ENCODE data around the gene RNU5B-1. TPM values are rescaled to one million over a fixed set of nuclear protein-coding genes. Genes with fewer than 3 reads are reported as not detected.
"Not testable (repeated sequence)": the region's sequence is repeated elsewhere in the genome, so short reads cannot be mapped to it uniquely, and the experiment has no call there.

Gene RNU5B-1
- not detected for total RNA-seq

DNA sequence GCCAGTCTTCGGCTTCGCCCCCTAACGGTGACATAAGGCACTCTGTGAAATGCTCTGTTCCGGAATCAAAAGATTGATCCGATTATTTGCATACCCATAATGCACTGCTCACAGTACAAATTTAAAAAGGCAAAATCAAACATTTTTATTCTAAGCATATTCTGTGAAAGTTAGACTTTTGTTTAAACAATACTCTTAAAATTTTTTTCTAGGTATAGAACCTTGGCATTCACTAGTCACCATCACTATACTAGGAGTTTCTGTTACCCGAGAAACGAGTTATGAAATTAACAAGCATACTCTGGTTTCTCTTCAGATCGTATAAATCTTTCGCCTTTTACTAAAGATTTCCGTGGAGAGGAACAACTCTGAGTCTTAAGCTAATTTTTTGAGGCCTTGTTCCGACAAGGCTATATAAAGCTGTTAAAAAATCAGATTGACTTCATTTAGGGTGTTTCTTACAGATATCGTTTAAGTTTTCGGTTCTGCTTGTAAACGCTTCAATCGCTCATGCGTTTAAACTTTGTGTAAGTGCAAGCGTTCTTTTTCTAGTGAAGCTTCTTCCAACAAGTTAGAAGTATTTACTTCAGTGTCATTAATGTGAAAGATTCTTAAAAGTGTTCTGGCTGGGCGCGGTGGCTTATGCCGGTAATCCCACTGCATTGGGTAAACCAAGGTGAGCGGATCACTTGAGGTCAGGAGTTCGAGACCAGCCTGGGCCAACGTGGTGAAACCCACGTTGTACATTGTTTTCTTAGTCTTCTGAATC lies at the start of gene RNU5B-1:
RNU5B-1 (plus strand) TSS at position 297 of the 769 bp plus-strand sequence.
- Mint-ChIP-seq H3K4me3 (peak within 1 kb of the TSS; percentile 93), H3K9me3 (no peaks in the 10 kb centered on the region), H3K36me3 (peaks cover 3% of the 10 kb centered on the region), H3K27me3 (peaks cover 2% of the 10 kb centered on the region), H3K4me1 (ENCODE audit: low read depth) (peaks cover 16% of the 10 kb centered on the region), H3K27ac (peak within 1 kb of the TSS; percentile 97)
- ChIA-PET POLR2A (interaction anchor here (0.7 to 2.7 kb wide), 38 partner anchors 9 to 1084 kb away, joined by 3 to 68 read pairs (median 4); partner anchors contain the start of genes CLPX, DENND4A, DPP8 and HACD3), CTCF (interaction anchor here (0.6 to 1.9 kb wide), 9 partner anchors 10 to 271 kb away, joined by 3 to 15 read pairs (median 4); partner anchors contain the start of genes CLPX and PARP16)
- peak; percentile 85 for DNase-seq
- intact Hi-C loops (cut with micrococcal nuclease): loop anchor here (1.0 to 2.0 kb wide), 4 partner anchors 8 to 272 kb away; partner anchors contain the start of genes CLPX, DPP8 and RNU5A-1

DNA sequence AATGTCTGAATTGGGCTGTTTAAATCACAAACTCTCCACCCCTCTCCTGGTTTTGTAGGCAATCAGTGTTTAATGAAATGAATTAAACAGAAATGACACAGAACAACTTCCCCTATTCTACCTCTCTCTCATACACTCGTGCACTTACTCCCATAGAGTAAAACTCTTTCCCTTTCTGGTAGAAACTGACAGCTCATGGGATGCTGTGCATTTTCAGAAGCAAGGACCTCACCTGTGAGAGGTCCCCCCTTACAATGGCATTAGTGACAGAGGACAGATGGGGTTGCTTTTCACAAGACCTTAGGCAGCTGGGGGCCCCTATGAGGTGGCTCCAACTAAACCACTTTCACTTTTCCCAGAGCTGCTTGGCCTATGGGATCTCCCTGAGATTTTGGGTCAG lies 49.7 kb upstream of the RNU5B-1 start:
- H3K9me3 Mint-ChIP-seq: no peaks in the 10 kb centered on the region
- no peak overlapping the region for H3K4me3 Mint-ChIP-seq
- DNase-seq: no peak
- H3K27me3 Mint-ChIP-seq: no peaks in the 10 kb centered on the region
- peaks cover 9% of the 10 kb centered on the region for H3K4me1 Mint-ChIP-seq (ENCODE audit: low read depth)
- H3K36me3 Mint-ChIP-seq: peaks cover 18% of the 10 kb centered on the region
- intact Hi-C loops (cut with micrococcal nuclease): no loop called here
- ChIA-PET CTCF (no interaction called here), POLR2A (no interaction called here)
- no peak overlapping the region for H3K27ac Mint-ChIP-seq

DNA sequence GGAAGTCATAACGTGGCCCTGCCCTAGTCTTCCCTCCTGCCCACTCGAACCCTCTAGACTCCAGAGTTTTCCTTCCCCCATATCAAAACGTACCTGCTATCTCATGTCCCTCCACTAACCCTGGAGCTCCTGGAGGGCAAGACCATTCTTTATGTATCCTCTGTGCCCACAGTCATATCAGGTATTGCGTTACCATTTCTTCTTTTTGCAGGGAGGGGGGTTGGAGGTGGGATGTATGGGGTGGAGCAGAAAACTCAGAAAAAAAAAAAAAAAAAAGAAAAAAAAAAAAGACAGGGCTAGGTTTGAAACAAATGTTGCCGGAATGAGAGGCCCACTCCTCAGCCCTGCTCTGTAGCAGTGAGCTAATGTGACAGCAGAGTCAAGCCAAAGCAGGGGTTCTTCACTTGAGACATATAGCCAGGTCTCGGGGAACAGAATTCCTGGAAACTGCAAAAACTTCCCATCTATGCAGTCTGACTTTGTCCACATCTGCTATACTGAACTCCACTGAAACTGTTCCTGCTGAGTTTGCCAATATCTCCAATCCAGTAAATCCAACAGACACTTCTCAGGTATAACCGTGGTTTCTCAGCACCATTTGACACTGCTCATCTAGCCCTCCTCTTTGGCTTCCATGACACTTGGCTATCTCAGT lies 48.9 kb upstream of the RNU5B-1 start:
- H3K27ac Mint-ChIP-seq: no peak overlapping the region
- H3K9me3 Mint-ChIP-seq: no peaks in the 10 kb centered on the region
- CTCF ChIA-PET: no interaction called here
- peaks cover 20% of the 10 kb centered on the region for H3K36me3 Mint-ChIP-seq
- H3K4me3 Mint-ChIP-seq: no peak overlapping the region
- no peak for DNase-seq
- intact Hi-C loops (cut with micrococcal nuclease): no loop called here
- POLR2A ChIA-PET: no interaction called here
- no peaks in the 10 kb centered on the region for H3K27me3 Mint-ChIP-seq
- peaks cover under 1% of the 10 kb centered on the region for H3K4me1 Mint-ChIP-seq (ENCODE audit: low read depth)

DNA sequence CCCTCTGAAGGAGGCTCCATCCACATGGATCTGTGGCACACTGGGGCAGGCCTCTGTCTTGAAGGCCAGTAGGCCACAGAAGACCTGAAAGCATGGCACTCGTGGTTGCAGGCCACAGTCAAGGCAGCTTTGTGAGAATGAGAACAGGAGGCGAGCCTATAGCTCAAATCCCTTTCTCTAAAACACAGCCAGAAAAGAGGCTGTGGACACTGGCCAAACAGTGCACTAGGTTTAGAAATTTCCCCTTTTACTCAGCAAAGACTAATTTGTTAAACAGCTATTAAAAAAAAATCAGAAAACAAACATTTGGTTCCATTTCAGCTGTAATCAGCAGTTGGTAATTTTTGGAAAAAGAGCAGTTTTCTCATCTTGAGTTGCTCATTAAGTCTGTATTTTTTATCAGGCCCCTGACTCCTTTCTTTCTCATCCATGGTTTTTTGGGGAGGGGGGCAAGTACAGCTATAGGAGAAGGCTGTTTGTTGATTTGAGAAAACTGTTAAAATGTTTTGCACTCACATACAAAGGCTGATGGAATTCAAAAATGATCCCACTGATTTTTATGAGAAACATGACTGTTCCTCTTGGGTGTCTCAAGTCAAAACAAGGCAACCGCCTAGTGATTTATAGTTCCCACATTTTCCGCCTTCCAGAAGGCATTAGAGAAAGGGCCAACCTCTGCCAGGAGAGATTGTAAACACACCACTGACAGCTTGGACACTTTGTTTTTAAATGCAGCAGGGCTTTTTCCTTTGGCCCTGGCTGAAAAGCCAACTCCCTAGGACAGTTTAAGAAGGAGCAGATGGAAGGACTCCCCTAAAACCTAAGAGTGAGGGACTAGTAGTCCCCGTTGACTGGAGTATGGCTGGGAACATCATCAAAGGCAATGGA lies 45.9 kb upstream of the RNU5B-1 start:
- POLR2A ChIA-PET: no interaction called here
- no peak overlapping the region for H3K4me3 Mint-ChIP-seq
- no peaks in the 10 kb centered on the region for H3K9me3 Mint-ChIP-seq
- no peak for DNase-seq
- H3K36me3 Mint-ChIP-seq: peaks cover 26% of the 10 kb centered on the region
- no peak overlapping the region for H3K27ac Mint-ChIP-seq
- no peaks in the 10 kb centered on the region for H3K27me3 Mint-ChIP-seq
- CTCF ChIA-PET: interaction anchor here (1.0 kb wide), 1 partner anchor 46 kb away, joined by 5 read pairs; no protein-coding TSS in a partner anchor
- intact Hi-C loops (cut with micrococcal nuclease): no loop called here
- H3K4me1 Mint-ChIP-seq (ENCODE audit: low read depth): no peaks in the 10 kb centered on the region

DNA sequence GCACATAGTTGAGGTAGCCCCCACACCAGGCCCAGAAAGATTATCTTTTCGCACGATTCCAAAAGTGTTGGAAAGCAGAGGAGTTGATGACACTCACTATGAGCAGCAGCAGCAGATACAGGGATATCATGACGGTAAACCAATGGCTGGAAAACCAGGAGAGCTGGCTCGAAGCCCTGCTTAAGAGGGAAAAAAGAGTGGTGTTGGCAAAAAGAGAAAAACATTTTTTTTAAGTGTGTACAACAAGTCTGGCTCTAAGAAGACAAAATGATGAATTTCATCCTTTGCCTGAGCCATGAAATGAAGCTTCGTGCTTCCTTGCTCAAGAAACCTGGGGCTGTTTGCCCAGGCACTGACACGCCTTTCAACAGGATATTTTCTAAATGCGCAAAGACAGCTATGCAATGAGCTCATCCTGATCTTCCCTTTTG lies 45.1 kb upstream of the RNU5B-1 start:
- no peaks in the 10 kb centered on the region for H3K9me3 Mint-ChIP-seq
- no peaks in the 10 kb centered on the region for H3K4me1 Mint-ChIP-seq (ENCODE audit: low read depth)
- no peak for DNase-seq
- no peaks in the 10 kb centered on the region for H3K27me3 Mint-ChIP-seq
- CTCF ChIA-PET: no interaction called here
- POLR2A ChIA-PET: no interaction called here
- peaks cover 26% of the 10 kb centered on the region for H3K36me3 Mint-ChIP-seq
- intact Hi-C loops (cut with micrococcal nuclease): no loop called here
- H3K27ac Mint-ChIP-seq: no peak overlapping the region
- H3K4me3 Mint-ChIP-seq: no peak overlapping the region

DNA sequence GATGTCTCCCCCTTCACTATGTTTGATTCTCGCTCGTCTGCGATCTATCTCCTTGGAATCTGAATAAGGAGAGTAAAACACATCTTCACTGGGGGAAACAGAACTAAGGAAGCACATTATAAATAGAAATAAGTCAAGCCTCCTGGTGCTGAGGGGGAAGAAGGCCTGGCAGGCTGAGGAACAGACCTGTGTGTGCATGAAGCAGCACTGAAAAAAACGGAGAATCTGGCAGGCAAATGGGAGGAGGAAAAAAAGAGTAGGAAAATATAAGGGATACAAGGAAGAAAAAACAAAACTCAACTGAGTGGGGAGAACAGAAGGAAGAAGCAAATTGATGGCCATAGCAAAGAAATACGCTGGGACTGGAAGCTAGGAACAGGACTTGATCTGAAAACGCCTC lies 43.5 kb upstream of the RNU5B-1 start:
- no peaks in the 10 kb centered on the region for H3K4me1 Mint-ChIP-seq (ENCODE audit: low read depth)
- ChIA-PET CTCF (no interaction called here), POLR2A (no interaction called here)
- no peaks in the 10 kb centered on the region for H3K9me3 Mint-ChIP-seq
- H3K27me3 Mint-ChIP-seq: no peaks in the 10 kb centered on the region
- no peak overlapping the region for H3K4me3 Mint-ChIP-seq
- DNase-seq: no peak
- H3K36me3 Mint-ChIP-seq: peaks cover 26% of the 10 kb centered on the region
- intact Hi-C loops (cut with micrococcal nuclease): no loop called here
- no peak overlapping the region for H3K27ac Mint-ChIP-seq

DNA sequence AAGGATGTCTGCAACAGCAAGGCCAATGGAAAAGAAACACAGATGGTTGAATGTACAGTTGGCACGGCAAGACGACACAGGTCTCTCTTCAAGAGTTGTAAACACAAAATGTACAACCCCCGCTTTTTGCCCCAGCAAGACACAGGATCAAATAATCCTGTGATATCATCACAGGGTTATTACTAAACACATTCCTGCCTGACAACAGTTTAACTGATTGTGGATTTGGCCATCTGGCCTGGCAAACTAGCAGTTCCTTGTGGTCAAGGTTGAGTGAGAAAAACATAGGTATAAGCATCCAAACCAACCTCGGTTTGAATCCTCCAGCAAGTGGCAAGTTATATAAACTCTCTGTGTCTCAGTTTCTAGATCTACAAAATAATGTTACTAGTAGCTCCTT lies 41.2 kb upstream of the RNU5B-1 start:
- ChIA-PET POLR2A (no interaction called here), CTCF (no interaction called here)
- no peak overlapping the region for H3K4me3 Mint-ChIP-seq
- H3K9me3 Mint-ChIP-seq: no peaks in the 10 kb centered on the region
- no peak overlapping the region for H3K27ac Mint-ChIP-seq
- DNase-seq: no peak
- H3K4me1 Mint-ChIP-seq (ENCODE audit: low read depth): no peaks in the 10 kb centered on the region
- H3K36me3 Mint-ChIP-seq: peaks cover 25% of the 10 kb centered on the region
- intact Hi-C loops (cut with micrococcal nuclease): no loop called here
- H3K27me3 Mint-ChIP-seq: no peaks in the 10 kb centered on the region

DNA sequence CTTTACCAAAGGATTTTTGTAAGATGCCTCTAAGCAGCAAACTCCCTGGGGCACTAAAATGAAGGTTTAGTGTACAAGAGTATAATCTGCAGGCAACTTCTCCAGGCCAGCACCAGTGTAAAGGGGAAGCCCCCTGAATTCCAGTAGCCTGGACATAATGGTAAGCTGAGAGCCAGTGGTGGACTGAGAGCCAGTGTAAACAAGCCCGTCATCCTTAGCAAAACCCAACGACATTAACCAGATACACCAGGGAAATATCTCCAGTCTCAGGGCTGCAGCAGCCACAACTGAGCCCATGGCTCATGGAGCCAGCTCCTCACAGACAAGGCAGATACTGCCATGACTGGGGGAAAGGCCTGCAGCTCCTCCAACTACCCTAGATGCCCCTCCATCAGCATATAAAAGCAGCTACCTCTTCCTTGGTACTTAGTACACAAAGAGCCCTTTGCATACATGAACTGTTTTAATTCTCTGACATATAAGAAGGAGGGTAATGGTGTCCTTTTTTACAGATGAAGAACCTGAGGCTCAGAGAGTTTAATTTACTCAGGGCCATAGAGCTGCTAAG lies 39.5 kb upstream of the RNU5B-1 start:
- no peak for DNase-seq
- H3K27ac Mint-ChIP-seq: no peak overlapping the region
- H3K4me1 Mint-ChIP-seq (ENCODE audit: low read depth): no peaks in the 10 kb centered on the region
- no peaks in the 10 kb centered on the region for H3K9me3 Mint-ChIP-seq
- POLR2A ChIA-PET: no interaction called here
- H3K36me3 Mint-ChIP-seq: peaks cover 18% of the 10 kb centered on the region
- CTCF ChIA-PET: interaction anchor here (1.7 kb wide), 1 partner anchor 54 kb away, joined by 4 read pairs; the partner anchor contains the start of gene CILP
- H3K27me3 Mint-ChIP-seq: no peaks in the 10 kb centered on the region
- intact Hi-C loops (cut with micrococcal nuclease): no loop called here
- no peak overlapping the region for H3K4me3 Mint-ChIP-seq

DNA sequence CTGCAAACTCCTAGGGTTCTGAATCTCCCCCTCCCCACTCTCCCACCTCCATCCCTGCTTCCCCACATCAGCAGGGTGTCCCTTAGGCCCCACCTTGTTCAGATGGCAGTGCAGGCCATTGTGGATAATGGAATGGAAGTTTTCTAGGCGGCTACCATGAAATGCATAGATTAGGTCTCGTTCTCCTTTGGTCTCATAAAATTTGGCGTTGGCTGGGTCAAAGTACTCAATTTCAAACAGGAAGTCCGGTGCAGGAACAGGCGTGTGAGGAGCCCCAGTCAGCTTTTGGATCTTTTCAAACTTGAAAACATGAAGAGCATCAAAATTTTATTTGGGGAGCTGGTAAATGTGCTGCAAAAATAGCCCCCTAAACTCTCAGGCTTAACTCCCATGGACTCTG lies 38.0 kb upstream of the RNU5B-1 start:
- Mint-ChIP-seq H3K27ac (no peak overlapping the region), H3K27me3 (no peaks in the 10 kb centered on the region), H3K9me3 (no peaks in the 10 kb centered on the region), H3K4me3 (no peak overlapping the region), H3K4me1 (ENCODE audit: low read depth) (no peaks in the 10 kb centered on the region), H3K36me3 (peaks cover 19% of the 10 kb centered on the region)
- intact Hi-C loops (cut with micrococcal nuclease): no loop called here
- no peak for DNase-seq
- CTCF ChIA-PET: no interaction called here
- POLR2A ChIA-PET: no interaction called here

DNA sequence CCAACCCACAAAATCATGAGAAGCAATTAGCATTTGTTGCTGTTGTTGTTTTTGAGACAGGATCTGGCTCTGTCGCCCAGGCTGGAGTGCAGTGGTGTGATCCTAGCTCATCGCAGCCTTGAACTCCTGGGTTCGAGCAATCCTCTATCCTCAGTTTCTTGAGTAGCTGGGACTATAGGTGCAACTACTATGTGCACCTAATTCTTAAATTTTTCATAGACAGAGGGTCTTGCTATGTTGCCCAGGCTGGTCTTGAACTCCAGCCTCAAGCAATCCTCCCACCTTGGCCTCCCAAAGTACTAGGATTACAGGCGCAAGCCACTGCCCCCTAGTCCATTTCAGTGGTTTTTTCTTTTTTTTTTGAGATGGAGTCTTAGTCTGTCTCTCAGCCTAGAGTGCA lies 36.1 kb upstream of the RNU5B-1 start:
- CTCF ChIA-PET: interaction anchor here (1.4 kb wide), 1 partner anchor 57 kb away, joined by 3 read pairs; no protein-coding TSS in a partner anchor
- Mint-ChIP-seq H3K9me3 (no peaks in the 10 kb centered on the region), H3K4me1 (ENCODE audit: low read depth) (no peaks in the 10 kb centered on the region), H3K27ac (no peak overlapping the region), H3K27me3 (no peaks in the 10 kb centered on the region), H3K4me3 (no peak overlapping the region), H3K36me3 (peaks cover 15% of the 10 kb centered on the region)
- POLR2A ChIA-PET: no interaction called here
- intact Hi-C loops (cut with micrococcal nuclease): no loop called here
- DNase-seq: no peak

DNA sequence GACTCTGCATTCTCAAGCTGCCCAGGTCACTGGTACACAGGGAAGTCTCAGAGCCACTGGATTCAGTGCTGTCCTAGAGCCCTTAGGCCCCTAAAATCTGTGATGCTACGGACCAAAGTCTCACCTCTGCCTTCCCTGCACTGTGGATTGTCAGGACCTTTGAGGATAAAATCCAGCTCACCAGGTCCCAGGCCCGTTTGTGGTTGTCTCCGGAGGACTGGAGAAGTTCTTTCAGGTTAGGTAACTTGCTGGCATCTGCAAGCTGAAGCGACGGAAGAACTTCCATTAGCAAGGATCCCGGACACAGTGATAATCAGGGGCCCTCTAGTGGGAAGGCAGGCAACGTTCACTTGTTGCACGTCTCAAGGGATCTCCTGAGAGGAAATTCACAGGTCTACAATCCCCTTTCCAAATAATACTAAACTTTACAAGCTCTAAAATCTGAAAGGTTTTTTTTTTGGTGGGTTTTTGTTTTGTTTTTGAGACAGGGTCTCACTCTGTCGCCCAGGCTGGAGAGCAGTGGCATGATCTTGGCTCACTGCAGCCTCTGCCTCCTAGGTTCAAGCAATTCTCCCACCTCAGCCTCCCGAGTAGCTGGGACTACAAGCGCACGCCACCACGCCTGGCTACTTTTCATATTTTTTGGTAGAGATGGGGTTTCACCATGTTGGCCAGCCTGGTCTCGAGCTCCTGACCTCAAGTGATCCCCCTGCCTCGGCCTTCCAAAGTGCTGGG lies 33.5 kb upstream of the RNU5B-1 start:
- peaks cover 15% of the 10 kb centered on the region for H3K36me3 Mint-ChIP-seq
- H3K27me3 Mint-ChIP-seq; intact Hi-C loops (cut with micrococcal nuclease); H3K27ac Mint-ChIP-seq; H3K4me3 Mint-ChIP-seq; H3K4me1 Mint-ChIP-seq (ENCODE audit: low read depth); POLR2A ChIA-PET; H3K9me3 Mint-ChIP-seq: not testable (repeated sequence)
- CTCF ChIA-PET: interaction anchor here (0.6 to 1.6 kb wide), 9 partner anchors 11 to 110 kb away, joined by 3 to 4 read pairs (median 3); partner anchors contain the start of gene PARP16
- DNase-seq: peak; percentile 41
